HG03460 (cell line): ENCODE results near the gene DHPS.
"Not testable (repeated sequence)": the region's sequence is repeated elsewhere in the genome, so short reads cannot be mapped to it uniquely, and the experiment has no call there.

Experiments used
- ATAC-seq: cut with Tn5 transposase; IDR thresholded peaks from one replicate; pipeline ENCODE4 v1.9.1; 2021; ENCODE audit not compliant: unreplicated experiment

DHPS gene

DNA sequence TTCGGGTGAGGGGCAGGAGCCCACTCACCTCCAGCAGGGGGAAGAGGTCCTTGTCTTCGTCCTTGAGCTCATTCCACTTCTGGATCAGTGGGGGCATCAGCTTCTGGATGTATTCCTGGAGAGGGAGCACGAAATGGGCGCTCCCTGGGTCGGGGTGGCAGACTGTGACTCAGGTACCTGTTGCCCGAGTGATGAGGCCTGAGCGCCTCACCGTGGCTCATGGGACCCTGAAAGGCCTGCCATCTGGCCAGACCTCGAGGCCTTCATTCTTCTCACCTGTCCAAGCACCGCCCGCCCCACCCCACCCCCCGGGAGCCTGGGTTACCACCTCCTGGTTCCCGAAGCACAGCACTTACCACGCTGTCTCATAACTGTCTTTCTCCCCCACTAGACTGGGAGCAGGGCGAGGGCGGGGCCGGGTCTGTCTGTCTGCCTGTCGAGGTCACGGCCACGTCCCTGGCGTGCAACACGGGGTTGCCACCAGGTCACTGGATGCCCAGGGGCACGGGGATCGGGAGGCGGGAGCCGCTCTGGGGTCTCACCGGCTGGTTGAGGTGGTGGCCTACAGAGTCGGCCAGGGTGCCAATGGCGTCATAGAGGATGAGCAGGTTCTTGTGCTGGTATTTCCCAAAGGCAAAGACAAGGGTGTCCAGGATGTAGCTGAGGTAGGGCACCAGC lies 24.1 kb upstream of the DHPS start:
- ATAC-seq, result no peak

DNA sequence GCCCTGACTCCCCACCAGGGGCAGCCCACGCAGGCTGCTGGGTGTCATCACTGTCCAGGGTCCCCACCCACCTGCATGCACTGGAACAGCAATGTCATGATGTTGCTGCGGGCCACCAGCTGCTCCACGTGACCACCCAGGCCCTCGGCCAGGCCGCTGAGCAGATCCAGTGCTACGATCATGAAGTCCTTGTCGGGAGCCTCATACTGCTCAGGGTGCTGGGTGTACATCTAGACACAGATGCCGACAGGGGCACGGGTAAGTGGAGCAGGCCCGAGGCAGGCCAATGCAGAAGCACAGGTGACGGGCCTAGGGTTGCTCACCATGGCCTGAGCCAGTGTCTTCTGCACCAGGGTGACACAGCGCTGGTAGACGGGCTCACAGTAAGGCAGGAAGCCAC lies 23.5 kb upstream of the DHPS start:
- no peak for ATAC-seq

DNA sequence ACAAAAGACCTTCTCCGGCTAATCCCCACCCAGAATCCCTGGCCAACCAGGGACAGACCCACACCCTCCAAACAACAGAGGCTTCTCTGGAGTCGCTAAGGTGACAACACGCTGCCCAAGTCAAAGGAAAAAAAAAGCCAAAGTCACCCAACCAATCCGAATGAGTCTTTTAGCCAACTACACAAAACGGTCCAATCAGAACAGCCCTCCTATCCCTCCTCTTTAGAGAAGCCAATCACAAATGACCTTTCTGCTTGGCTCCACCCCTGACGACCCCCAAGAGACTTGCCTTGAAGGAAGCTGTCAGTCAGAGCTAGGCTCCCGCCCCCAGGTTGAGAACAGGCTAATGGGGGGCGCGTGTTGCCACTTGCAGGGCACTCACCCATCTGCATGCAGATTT lies 21.4 kb upstream of the DHPS start:
- no peak for ATAC-seq

DNA sequence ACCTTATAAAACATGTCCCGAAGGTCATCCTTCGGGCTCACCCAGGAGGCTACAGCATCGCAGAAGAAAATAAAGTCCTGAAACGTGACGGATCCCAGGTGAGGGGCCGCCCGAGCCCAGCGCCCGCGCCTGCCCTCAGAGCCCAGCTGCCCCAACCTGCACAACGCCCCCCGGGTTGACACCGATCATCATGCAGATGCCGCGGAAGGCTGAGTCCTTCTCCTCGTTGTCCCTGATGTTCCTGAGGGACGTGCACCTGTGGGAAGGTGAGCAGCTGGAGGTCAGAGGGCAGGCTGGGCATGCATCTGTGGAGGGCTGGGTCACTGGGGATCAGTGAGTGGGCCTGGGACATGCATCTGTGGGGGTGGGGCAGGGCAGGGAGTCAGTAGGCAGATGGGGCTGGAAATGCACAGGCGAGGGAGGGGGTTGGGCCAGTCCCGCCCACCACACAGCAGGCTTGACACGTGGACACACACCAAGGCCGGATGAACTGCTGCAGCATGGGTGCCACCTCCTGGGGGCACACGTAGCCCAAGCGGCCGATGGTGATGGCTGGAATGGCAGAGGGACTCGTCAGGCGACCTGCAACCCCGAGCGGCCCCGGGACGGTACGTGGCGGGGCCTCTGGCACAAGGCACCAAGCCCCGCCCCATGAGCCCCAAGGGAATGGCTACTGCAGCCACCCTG lies 20.1 kb upstream of the DHPS start:
- no peak for ATAC-seq

DNA sequence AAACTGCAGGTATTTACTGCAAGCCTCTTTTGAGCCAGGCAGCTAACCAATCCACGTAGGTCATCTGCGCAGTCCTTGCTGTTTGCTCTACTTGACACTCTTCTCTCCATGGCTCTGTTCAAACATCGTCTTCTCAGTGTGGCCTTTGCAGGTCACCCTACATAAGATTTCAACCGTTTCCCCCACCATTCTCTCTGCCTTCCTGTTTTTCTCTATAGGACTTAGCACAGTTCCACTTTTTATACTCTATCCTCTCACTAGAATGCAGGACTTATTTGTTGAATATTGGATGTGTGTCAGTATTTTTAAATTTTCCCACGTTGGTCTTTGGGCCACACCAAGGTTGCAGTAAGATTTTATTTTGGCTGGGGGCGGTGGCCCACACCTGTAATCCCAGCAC lies 16.5 kb upstream of the DHPS start:
- ATAC-seq, result no peak

DNA sequence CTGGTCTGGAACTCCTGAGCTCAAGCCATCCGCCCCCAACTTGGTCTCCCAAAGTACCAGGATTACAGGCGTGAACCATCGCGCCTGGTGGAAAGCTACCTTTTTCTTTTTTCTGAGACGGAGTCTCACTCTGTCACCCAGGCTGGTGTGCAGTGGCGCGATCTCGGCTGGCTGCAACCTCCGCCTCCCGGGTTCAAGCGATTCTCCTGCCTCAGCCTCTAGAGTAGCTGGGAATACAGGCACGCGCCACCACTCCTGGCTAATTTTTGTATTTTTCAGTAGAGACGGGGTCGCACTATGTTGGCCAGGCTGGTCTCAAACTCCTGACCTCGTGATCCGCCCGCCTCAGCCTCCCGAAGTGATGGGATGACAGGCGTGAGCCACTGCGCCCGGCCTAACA lies 15.7 kb upstream of the DHPS start:
- ATAC-seq, result not testable (repeated sequence)

DNA sequence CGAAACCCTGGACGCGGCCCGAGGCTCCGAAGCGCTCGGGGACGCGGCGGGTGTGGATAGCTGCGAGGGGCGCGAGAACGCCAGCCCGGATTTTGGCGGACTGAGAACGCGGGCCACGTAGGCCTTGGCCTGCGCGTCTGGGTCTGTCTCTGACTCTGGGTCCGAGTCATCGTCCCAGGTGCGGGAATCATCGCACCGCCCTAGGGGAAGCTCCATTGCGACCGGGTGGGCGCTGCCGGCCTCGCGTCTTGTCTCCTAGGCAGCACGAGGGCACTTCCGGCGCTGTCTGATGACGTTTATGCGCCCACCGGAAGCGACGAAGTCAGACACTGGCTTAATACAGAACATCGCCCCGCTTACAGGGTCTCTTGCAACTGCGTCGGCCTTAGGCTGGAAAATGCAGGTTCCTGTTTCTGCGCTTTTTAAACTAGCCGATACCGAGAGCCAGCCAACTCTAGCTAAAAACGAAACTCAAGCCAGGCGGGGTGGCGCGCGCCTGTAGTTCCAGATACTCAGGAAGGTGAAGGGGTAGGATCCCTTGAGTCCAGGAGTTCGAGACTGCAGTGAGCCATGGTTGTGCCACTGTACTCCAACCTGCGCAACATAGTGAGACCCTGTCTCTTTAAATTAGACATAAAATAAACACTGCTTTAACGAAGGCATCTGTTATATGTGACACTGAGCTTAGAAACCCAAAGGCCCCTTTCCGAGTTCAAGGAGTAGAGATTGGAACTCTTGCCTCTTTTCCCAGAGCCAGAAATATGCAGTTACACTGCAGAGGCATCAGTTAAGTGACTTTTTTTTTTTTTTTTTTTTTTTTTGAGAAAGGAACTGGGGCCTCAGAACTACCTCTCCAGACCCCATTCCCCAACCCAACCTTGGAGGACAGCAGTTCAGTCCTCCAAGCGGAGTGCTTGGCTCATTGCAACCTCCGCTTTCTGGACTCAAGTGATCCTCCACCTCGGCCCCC lies 15.0 kb upstream of the DHPS start, which contains the start of gene FBXW9:
FBXW9 (minus strand) TSS at position 266 of the 970 bp plus-strand sequence; CDS start at position 216, 50 bp downstream.
- peak; percentile 79 for ATAC-seq

DNA sequence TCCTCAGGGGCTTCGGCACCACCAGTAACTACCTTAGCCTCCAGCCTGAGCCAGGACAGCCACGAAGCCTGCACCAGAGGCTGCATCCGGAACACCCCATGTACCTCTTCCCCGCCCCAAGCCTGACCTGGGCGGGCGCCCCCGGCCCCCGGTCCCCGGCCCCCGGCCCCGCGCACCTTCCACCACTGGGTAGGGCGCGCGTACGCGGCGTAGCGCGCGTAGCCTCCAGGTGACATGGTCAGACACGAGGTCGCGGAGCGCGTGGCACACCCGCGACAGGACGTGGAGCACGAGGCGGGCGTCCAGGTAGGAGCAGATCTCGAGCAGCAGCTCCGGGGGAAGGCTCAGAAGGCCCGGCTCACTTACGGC lies 14.3 kb upstream of the DHPS start:
- no peak for ATAC-seq

DNA sequence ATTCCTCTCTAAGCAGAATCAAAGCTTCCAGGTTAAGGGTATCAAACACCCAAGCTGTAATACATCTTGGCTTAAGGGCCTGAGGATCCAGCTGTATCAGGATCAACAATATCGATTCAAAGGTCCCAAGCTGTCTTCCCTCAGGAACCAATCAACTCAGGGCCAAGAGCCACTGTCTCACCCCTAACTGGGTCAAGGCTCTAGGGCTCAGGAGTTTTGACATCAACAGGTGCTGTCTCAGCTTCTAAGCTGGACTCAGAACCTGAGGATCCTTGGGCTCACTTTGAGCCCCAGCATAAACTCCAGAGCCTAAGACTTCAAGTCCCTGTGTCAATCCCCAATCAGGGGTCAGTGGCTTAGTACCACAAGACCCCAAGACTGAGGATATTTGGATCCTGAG lies 13.8 kb upstream of the DHPS start:
- ATAC-seq, result no peak

DNA sequence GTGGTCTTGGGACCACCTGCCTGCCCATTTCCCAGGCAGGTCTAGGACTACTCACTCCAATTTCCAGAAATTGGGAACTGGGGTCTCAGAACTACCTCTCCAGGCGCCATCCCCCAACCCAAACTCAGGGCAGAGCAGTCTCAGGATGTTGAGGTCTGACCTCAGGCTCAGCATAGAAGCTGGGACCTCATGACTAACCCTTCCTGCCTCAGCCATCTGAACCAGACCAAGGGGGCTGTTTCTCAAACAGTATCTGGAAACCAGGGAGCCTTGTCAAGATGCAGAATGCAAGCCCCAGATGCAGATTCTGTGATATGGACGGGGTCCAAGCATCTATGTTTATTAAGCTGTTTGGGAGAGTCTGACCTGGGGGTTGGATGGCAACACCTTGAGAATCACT lies 13.4 kb upstream of the DHPS start:
- no peak for ATAC-seq

DNA sequence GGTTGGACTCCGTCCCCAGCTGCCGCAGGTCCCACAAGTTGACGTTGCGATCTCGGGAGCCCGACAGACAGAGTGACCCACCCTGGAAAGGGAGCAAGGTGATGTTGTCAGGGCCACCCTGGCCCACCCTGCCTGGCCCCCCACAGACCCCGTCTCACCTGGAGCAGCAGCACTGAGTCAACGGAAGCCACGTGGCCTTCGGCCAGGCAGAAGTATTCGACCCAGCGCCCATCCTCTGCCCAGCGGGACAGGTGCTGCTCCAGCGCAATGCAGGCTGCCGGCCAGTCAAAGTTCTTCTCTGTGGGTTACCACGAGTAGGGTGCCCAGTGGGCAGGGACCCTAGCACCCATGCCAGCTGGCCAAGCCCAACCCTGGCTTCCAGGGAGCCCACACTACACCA lies 13.0 kb upstream of the DHPS start:
- no peak for ATAC-seq

DNA sequence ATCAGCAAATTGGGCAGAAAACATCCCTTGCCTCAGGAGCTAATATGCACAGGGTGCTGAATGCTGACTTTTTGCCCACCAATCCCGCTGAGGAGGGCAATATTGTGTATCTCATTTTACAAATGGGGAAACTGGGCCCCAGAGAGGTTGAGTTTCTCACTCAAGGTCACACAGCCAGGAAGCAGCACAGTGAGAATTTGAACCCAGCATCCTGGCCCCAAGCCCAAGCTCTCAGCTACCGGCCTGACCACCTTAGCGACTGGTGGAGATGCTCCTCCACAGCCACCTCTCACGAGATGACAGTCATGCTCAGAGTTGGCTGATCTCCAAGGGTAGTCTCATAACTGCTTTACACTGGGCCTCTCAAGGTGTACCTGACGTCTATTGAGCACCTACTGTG lies 11.3 kb upstream of the DHPS start:
- ATAC-seq, result no peak

DNA sequence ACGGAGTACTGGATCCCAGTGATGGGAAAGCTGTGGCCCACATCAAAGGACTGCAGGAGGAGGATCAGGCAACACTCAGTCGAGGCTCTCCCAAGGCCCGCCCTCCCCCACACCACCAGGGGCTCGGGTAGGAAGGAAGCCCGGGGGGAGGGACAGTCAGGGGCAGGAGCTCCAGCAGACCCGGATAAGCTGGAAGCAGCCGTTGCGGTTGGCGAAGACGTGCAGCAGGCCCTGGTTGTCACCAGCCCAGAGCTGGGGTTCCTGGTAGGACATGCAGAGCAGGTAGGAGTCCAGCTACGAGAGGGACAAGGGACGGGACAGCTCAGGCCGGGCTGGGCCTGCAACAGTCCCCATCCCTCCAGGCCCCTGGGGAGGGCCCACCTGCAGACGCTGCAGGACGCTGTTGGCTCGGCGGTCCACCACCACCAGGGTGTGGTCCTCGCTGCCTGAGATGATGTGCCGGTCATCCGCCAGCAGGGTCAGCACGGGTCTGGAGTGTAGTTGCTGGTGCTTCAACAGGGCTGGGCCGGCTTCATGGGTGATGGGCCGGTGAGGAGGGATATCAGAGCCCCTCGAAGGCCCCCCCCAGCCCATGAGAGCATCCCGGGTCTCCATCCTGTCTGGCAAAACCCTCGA lies 8.0 kb upstream of the DHPS start:
- ATAC-seq, result no peak

DNA sequence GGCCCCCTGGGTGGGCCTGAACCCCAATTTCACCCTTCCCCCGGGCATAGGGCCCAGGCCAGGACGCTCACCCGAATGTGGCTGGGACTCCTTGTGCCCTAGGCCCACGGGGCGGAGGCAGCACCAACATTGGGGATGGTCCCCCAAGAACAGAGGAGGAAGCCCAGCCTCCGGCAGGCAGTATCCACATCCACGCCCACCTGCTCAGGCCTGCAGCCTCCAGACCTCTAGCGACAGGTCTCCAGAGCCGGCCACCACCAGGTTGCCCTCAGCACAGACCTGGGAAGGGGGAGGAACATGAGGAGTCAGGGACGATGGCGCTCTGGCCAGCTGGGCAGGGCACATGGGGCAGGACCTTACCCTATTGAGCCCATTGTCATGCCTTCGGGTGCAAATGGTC lies 7.3 kb upstream of the DHPS start:
- no peak for ATAC-seq

DNA sequence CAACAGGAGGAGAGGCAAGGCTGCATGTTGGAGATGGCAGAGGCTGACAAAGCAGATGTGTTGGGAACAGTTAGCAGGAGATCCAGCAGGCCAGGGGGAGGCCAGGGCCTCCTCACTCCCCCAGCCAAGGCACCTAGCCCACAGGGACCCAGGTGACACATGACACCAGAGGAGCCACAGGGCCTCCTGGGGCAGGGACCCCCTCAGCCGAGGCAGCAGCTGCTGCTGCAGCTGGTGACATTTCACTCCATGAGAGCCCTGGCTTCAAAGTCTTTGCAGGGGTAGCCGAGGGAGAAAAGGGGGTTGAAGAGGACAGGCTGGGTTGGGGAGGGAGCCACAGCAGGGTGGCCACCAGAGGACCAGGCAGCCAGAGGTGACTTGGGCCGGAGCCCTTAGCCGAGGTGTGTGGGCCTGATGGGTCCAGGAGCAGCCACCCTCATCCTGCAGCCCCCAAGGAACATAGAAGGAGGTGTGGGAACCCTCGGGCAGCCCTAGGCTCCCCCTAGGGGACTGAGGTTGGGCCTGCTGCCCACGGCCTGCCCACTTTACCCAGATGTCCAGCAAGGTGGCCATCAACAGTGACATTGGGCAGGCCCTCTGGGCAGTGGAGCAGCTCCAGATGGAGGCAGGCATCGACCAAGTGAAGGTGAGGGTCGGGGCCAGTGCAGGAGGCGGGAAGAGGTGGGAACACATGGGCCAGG lies 6.0 kb upstream of the DHPS start, which contains the start of gene GNG14:
GNG14 (plus strand) TSS at position 503 of the 701 bp plus-strand sequence; CDS start at position 554, 51 bp downstream.
- ATAC-seq, result no peak

DNA sequence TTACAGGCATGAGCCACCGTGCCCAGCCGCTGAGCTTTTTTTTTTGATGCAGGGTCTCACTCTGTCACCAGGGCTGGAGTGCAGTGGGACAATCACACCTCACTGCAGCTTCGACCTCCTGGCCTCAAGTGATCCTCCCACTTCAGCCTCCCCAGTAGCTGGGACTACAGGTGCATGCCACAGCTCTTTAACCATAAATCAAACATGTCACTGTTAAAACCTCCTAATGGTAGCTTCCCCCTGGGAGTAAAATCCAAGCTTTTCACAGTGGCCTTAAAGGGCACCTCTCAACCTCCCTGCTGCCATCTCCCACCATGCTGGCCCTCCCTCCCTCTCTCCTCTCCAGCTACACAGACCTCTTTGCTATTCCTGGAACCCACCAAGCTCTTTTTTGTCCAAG lies 4.2 kb upstream of the DHPS start:
- no peak for ATAC-seq

DNA sequence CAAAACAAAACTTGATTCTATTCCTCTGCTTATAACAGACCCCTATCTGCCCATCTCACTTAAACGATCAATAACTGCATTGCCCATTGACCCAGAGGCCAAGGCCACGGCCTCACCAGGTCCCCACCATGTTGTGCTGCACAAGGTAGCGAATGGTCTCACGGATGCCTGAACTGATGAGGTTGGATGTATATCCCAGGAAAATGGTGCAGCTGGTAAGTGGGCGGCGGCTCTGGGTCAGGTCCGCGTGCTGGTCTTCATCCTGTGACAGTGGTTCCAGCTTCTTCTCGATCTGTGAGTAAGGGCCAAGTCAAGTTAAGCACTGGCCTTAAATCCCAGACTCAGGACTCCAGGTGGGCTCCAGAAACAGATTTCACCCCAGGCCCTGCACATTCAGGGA lies 1.6 kb downstream of the DHPS start:
- no peak for ATAC-seq

DNA sequence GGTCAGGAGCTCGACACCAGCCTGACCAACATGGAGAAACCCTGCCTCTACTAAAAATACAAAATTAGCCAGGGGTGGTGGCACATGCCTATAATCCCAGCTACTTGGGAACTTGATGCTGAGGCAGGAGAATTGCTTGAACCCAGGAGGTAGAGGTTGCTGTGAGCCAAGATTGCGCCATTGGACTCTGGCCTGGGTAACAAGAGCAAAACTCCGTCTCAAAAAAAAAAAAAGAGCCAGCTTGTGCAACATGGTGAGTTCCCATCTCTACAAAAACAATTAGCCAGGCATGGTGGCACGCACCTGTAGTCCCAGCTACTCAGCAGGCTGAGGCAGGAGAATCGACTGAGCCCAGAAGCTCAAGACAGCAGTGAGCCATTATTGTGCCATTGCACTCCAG lies 3.6 kb downstream of the DHPS start:
- ATAC-seq, result not testable (repeated sequence)

DNA sequence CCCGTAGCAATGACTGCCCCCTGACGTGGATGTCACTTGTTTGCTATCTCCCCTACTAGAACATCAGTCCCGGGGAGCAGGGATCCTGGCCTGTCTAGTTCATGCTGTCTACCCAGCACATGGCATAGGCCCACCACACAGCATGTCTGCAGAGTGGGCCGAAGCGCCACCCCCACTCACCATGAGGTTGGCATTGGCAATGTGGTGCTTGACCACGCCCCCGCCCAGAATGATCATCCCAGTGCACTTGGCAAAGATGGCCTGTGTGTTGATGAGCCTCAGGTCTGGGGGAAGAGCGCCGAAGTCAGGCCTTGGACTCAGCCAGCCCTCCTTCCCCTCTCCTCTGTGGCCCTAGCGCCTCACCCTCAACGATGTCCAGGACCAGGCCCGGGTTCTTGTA lies 4.8 kb downstream of the DHPS start:
- ATAC-seq, result no peak

DNA sequence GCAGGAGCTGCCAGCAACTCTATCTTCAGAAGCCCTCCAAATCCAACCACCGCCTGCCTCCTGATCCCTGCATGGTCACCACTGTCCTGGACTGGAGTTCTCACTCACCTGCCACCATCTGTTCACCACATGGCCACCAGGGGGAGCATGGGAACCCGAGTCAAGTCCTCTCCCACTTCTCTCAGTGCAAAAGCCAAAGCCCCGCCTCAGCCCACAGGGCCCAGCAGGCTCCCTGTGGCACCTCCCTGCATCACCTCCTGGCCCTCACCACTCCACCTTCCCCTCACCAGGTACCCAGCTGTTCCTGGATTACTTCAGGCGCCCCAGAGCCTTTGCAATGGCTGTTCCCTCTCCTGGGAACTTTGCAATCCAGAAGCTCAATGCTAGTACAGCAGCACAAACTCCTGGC lies 5.3 kb downstream of the DHPS start:
- ATAC-seq, result no peak

DNA sequence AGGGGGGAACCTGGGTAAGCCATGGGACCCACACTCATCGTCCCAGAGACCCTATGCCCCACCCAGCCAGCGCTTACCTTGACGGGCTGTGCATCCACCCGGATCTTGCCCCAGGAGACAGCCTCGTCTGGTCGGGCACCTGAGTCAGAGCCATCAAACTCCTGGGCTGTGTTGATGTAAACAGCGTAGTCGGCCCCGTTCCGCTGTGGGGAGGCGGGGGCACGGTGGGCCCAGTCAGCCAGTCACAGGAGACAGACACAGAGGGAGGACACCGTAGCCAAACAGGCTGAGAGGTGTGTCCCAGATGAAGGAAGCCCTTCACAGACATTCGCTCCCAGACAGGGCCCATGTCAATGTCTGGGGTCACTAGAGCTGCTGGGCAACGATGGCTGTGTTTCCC lies 5.7 kb downstream of the DHPS start:
- no peak for ATAC-seq
